Stimulated activated CD8-positive, alpha-beta memory T cell treated with anti-CD3 and anti-CD28 coated beads, Interleukin-4, amount 100 ng/mL, for 48 hours (primary cell): ENCODE data around the gene PDP2.
"Not testable (repeated sequence)": the region's sequence is repeated elsewhere in the genome, so short reads cannot be mapped to it uniquely, and the experiment has no call there.

Experiments
- DNase-seq: peaks from one replicate; pipeline ENCODE4 v3.0.0-alpha.2; 2020

Gene PDP2

GRCh38 chr16:66923247-66923731 is 43.0 kb downstream of the PDP2 start:
- DNase-seq = no peak

GRCh38 chr16:66923866-66924265 is 43.6 kb downstream of the PDP2 start:
- DNase-seq = no peak

GRCh38 chr16:66924527-66925321 is 44.4 kb downstream of the PDP2 start:
- DNase-seq = peak; percentile 59

- DNase-seq = no peak
These were observed 45.1 kb downstream of the PDP2 start, which contains the start of gene RRAD for GRCh38 chr16:66925322-66925840. Gene RRAD (minus strand): TSS chr16:66925535. CDS start chr16:66925179, 356 bp downstream.

GRCh38 chr16:66926171-66926947 is 46.0 kb downstream of the PDP2 start:
- no peak for DNase-seq

- no peak for DNase-seq
These were observed 46.7 kb downstream of the PDP2 start for GRCh38 chr16:66926961-66927436.

- DNase-seq = no peak
These were observed 47.8 kb downstream of the PDP2 start for GRCh38 chr16:66927918-66928649.

GRCh38 chr16:66928702-66929388 is 48.5 kb downstream of the PDP2 start:
- peak; percentile 73 for DNase-seq

GRCh38 chr16:66930189-66930588 is 49.9 kb downstream of the PDP2 start:
- DNase-seq = no peak

GRCh38 chr16:66931665-66932064 is 51.4 kb downstream of the PDP2 start:
- DNase-seq = no peak

GRCh38 chr16:66932076-66932475 is 51.8 kb downstream of the PDP2 start:
- no peak for DNase-seq

GRCh38 chr16:66933776-66934137 is 53.4 kb downstream of the PDP2 start:
- no peak for DNase-seq

GRCh38 chr16:66934138-66934838 is 54.0 kb downstream of the PDP2 start, which contains the start of gene CIAO2B:
Gene CIAO2B (minus strand): TSS chr16:66934402. CDS start chr16:66934364, 38 bp downstream.
- peak; percentile 94 for DNase-seq

GRCh38 chr16:66934839-66935313 is 54.6 kb downstream of the PDP2 start:
- DNase-seq = not testable (repeated sequence)

- DNase-seq = no peak
These were observed 55.1 kb downstream of the PDP2 start, which contains the start of gene CES2 for GRCh38 chr16:66935314-66936011. Gene CES2 (plus strand): TSS chr16:66935516. CDS start chr16:66935636, 120 bp downstream.

GRCh38 chr16:66936462-66936861 is 56.1 kb downstream of the PDP2 start:
- no peak for DNase-seq

GRCh38 chr16:66936889-66937554 is 56.7 kb downstream of the PDP2 start:
- DNase-seq = no peak

GRCh38 chr16:66937725-66938337 is 57.5 kb downstream of the PDP2 start:
- no peak for DNase-seq

GRCh38 chr16:66939366-66939765 is 59.1 kb downstream of the PDP2 start:
- DNase-seq = no peak
